IMR-90 (cell line): ENCODE results near the gene FOXP1. TPM values are rescaled to one million over a fixed set of nuclear protein-coding genes. Genes with fewer than 3 reads are reported as not detected.

Experiments used
- ATAC-seq: fragments of 200-7000 bp; cut with Tn5 transposase; 2 replicates; pipeline ENCODE4 v1.9.1; 2020; ENCODE audit warnings: low read depth, mild to moderate bottlenecking, moderate library complexity
- BruUV-seq: library from RNA; stranded (reverse); fragments of 400-500 nt; replicated peaks from 2 replicates; lab custom pipeline; 2021; lab: Mats Ljungman, UMichigan
- CTCF ChIA-PET: fragments of 300-600 bp; formaldehyde crosslinking; extraction: SDS; loops from one replicate; lab custom pipeline; 2021; ENCODE audit warnings: antibody characterized with exemption; lab: Yijun Ruan, JAX
- POLR2A ChIA-PET: fragments of 300-600 bp; sonication (Branson Sonifier 250); formaldehyde crosslinking; loops from one replicate; lab custom pipeline; 2022; ENCODE audit warnings: antibody characterized with exemption; ENCODE audit not compliant: unreplicated experiment; lab: Charles Lee
- DNase-seq: peaks from one replicate; pipeline ENCODE4 v3.0.0; 2013
- H2AFZ ChIP-seq: replicated peaks from 2 replicates; pipeline ENCODE3; 2013; ENCODE audit warnings: low read length, mild to moderate bottlenecking; ENCODE audit not compliant: poor library complexity
- H2AK5ac ChIP-seq: 2 replicates; pipeline ENCODE4 v1.6.1; 2013; ENCODE audit warnings: low read depth, low read length, inconsistent platforms
- H2AK9ac ChIP-seq: replicated peaks from 2 replicates; pipeline ENCODE3; 2013; ENCODE audit warnings: mild to moderate bottlenecking, low read depth, low read length, moderate library complexity; ENCODE audit not compliant: poor library complexity
- H2BK120ac ChIP-seq: 2 replicates; pipeline ENCODE4 v1.6.1; 2013; ENCODE audit warnings: low read depth, low read length, inconsistent platforms
- H2BK15ac ChIP-seq: 3 replicates; pipeline ENCODE4 v1.6.1; 2013; ENCODE audit warnings: low read depth, low read length, inconsistent platforms
- H2BK20ac ChIP-seq: 2 replicates; pipeline ENCODE4 v1.6.1; 2013; ENCODE audit warnings: low read depth, mild to moderate bottlenecking, inconsistent platforms, low read length, moderate library complexity
- H2BK5ac ChIP-seq: 2 replicates; pipeline ENCODE4 v1.6.1; 2013; ENCODE audit warnings: mild to moderate bottlenecking, low read depth, low read length, inconsistent platforms; ENCODE audit not compliant: poor library complexity, severe bottlenecking
- H3K14ac ChIP-seq: replicated peaks from 2 replicates; pipeline ENCODE4 v1.6.1; 2013; ENCODE audit warnings: low read depth, low read length, inconsistent platforms
- H3K18ac ChIP-seq: 2 replicates; pipeline ENCODE4 v1.6.1; 2013; ENCODE audit warnings: low read depth, low read length, control low read depth
- H3K23ac ChIP-seq: 2 replicates; pipeline ENCODE4 v1.6.1; 2013; ENCODE audit warnings: low read depth, low read length, inconsistent platforms
- H3K27ac ChIP-seq: 2 replicates; pipeline ENCODE4 v1.5.1; 2013; ENCODE audit warnings: mild to moderate bottlenecking, control low read depth, low read length; ENCODE audit not compliant: insufficient read depth
- H3K27me3 ChIP-seq: 2 replicates; pipeline ENCODE4 v1.6.1; 2013; ENCODE audit warnings: low read length; ENCODE audit not compliant: control insufficient read depth, insufficient read depth
- H3K36me3 ChIP-seq: 2 replicates; pipeline ENCODE4 v1.6.1; 2013; ENCODE audit warnings: low read length, mixed read lengths; ENCODE audit not compliant: control insufficient read depth, insufficient read depth
- H3K4ac ChIP-seq: 2 replicates; pipeline ENCODE4 v1.6.1; 2013; ENCODE audit warnings: low read depth, low read length, inconsistent platforms
- H3K4me1 ChIP-seq: 2 replicates; pipeline ENCODE4 v1.6.1; 2013; ENCODE audit warnings: low read length, mixed read lengths; ENCODE audit not compliant: control insufficient read depth, insufficient read depth
- H3K4me2 ChIP-seq: 2 replicates; pipeline ENCODE4 v1.6.1; 2013; ENCODE audit warnings: low read depth, mild to moderate bottlenecking, control low read depth, low read length, moderate library complexity
- H3K4me3 ChIP-seq: 2 replicates; pipeline ENCODE4 v1.5.1; 2013; ENCODE audit warnings: low read depth, mild to moderate bottlenecking, control low read depth, low read length, moderate library complexity; ENCODE audit not compliant: insufficient read depth
- H3K56ac ChIP-seq: 2 replicates; pipeline ENCODE4 v1.6.1; 2013; ENCODE audit warnings: low read length, inconsistent platforms; ENCODE audit not compliant: insufficient read depth; ENCODE audit errors: extremely low read depth
- H3K79me1 ChIP-seq, 2 experiments: 2 replicates each; pipeline ENCODE4 v1.6.1; 2013; ENCODE audit warnings: low read length in 2 of 2, inconsistent platforms in 1 of 2, low read depth in 1 of 2
- H3K9ac ChIP-seq: 2 replicates; pipeline ENCODE4 v1.6.1; 2013; ENCODE audit warnings: low read depth, low read length, control low read depth
- H3K9me1 ChIP-seq: 2 replicates; pipeline ENCODE4 v1.6.1; 2013; ENCODE audit warnings: low read length, inconsistent platforms; ENCODE audit not compliant: insufficient read depth
- H3K9me3 ChIP-seq: 2 replicates; pipeline ENCODE4 v1.6.1; 2013; ENCODE audit warnings: low read length; ENCODE audit not compliant: control insufficient read depth, insufficient read depth
- H4K20me1 ChIP-seq: 2 replicates; pipeline ENCODE4 v1.6.1; 2013; ENCODE audit warnings: low read length, inconsistent platforms; ENCODE audit not compliant: insufficient read depth
- H4K5ac ChIP-seq: 2 replicates; pipeline ENCODE4 v1.6.1; 2013; ENCODE audit warnings: mild to moderate bottlenecking, low read depth, low read length, control low read depth
- H4K8ac ChIP-seq, 2 experiments: 2 replicates each; pipeline ENCODE4 v1.6.1; 2013; ENCODE audit warnings: low read depth in 2 of 2, low read length in 2 of 2, control low read depth in 1 of 2, inconsistent platforms in 1 of 2
- H4K91ac ChIP-seq: 2 replicates; pipeline ENCODE4 v1.6.1; 2013; ENCODE audit warnings: low read depth, low read length, inconsistent platforms; ENCODE audit not compliant: insufficient read depth
- CEBPB ChIP-seq: IDR thresholded peaks from 2 replicates; pipeline ENCODE4 v1.6.1; 2012; ENCODE audit warnings: low read depth, low read length, improper control_type of control experiment
- FOS ChIP-seq: fragments of 150-350 bp; IDR thresholded peaks from 2 replicates; pipeline ENCODE4 v1.6.1; 2016; ENCODE audit warnings: low read depth, low read length
- RFX5 ChIP-seq: IDR thresholded peaks from 2 replicates; pipeline ENCODE4 v1.8.0; 2012; ENCODE audit warnings: low read depth, mild to moderate bottlenecking, low read length, moderate library complexity
- SMC3 ChIP-seq: fragments of 150-350 bp; IDR thresholded peaks from 2 replicates; pipeline ENCODE4 v1.6.1; 2016; ENCODE audit warnings: low read depth, mild to moderate bottlenecking, antibody characterized with exemption, low read length, moderate library complexity
- WGBS, 2 experiments: methylation state at CpG; one replicate each; pipeline versions ENCODE4 v1.1.5 to v1.1.7; 2013; ENCODE audit warnings: missing lambda C conversion rate in 2 of 2; ENCODE audit not compliant: insufficient read length in 1 of 2; ENCODE audit errors: extremely low coverage in 2 of 2; 5-methylcytosine and 5-hydroxymethylcytosine counted together
- dilution Hi-C: fragments of 300-500 bp; cut with HindIII; formaldehyde crosslinking; loops from one replicate; pipeline ENCODE4 v1.14.3; 2018; ENCODE audit warnings: low sequenced_read_pairs; ENCODE audit not compliant: unreplicated experiment
- in situ Hi-C: fragments of 300-500 bp; cut with MboI; formaldehyde crosslinking; loops from 3 replicates; pipeline ENCODE4 v1.14.3; 2019; ENCODE audit warnings: low sequenced_read_pairs, inconsistent platforms, mixed read lengths
- intact Hi-C: fragments of 100-400 bp; cut with micrococcal nuclease; formaldehyde crosslinking; loops from 2 replicates; pipeline ENCODE4 v1.10.0; 2022
- polyA plus RNA-seq, 3 experiments: library from polyadenylated mRNA; depleted of rRNA; stranded (reverse); fragments of >200 nt; gene quantifications; 2 replicates each; pipeline ENCODE4 v1.2.3, GENCODE V29; 2012; ENCODE audit warnings: low replicate concordance in 1 of 3
- total RNA-seq: library from RNA; depleted of rRNA; stranded (reverse); fragments of >200 nt; gene quantifications from 2 replicates; pipeline ENCODE4 v1.2.3, GENCODE V29; 2012
- TF ChIP-seq, protein P1 (sequence below): fragments of 150-350 bp; IDR thresholded peaks from 2 replicates; pipeline ENCODE4 v1.6.1; 2017; ENCODE audit warnings: mild to moderate bottlenecking, antibody characterized with exemption, low read length, low read depth

FOXP1 gene
- total and polyA plus RNA-seq, 2 of the 4 experiments (the other 2 are of a cell fraction): 37.0 to 132 TPM

GRCh38 chr3:71329817-71330216 is 253.7 kb downstream of the FOXP1 start:
- Histone ChIP-seq H3K79me1 (peaks cover 0 to under 1% of the 10 kb centered on the region in 2 experiments; a peak in 2 of 4 replicates), H3K9me1 (peaks cover 6% of the 10 kb centered on the region; the same call in 1 of the 2 replicates), H2AFZ (no peak overlapping the region), H4K20me1 (no peaks in the 10 kb centered on the region), H3K4me1 (no peaks in the 10 kb centered on the region), H2BK20ac (no peak overlapping the region), H2AK9ac (no peak overlapping the region), H3K4me2 (no peak overlapping the region), H3K23ac (no peak overlapping the region), H2BK5ac (no peak overlapping the region), H2BK15ac (no peak overlapping the region), H4K8ac (no peak overlapping the region), H3K18ac (no peak overlapping the region), H3K9me3 (no peaks in the 10 kb centered on the region), H3K27ac (no peak overlapping the region), H2BK120ac (no peak overlapping the region), H3K56ac (no peak overlapping the region), H4K5ac (no peak overlapping the region), H3K14ac (no peak overlapping the region), H2AK5ac (no peak overlapping the region), H3K36me3 (0 out of 2 replicates have a peak, but pooled peaks cover 1% of the 10 kb centered on the region), H3K27me3 (no peaks in the 10 kb centered on the region), H3K4ac (no peak overlapping the region), H3K9ac (no peak overlapping the region), H3K4me3 (no peak overlapping the region), H4K91ac (no peak overlapping the region)
- no TSS peak for BruUV-seq
- dilution Hi-C loops: no loop called here
- TF ChIP-seq FOS (no peak), SMC3 (no peak), CEBPB (no peak), RFX5 (no peak)
- TF ChIP-seq, protein P1, sequence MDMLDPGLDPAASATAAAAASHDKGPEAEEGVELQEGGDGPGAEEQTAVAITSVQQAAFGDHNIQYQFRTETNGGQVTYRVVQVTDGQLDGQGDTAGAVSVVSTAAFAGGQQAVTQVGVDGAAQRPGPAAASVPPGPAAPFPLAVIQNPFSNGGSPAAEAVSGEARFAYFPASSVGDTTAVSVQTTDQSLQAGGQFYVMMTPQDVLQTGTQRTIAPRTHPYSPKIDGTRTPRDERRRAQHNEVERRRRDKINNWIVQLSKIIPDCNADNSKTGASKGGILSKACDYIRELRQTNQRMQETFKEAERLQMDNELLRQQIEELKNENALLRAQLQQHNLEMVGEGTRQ: no peak
- ATAC-seq: no peak
- ChIA-PET CTCF (no interaction called here), POLR2A (no interaction called here)
- no peak for DNase-seq
- in situ Hi-C loops: no loop called here
- WGBS, 2 experiments: no CpG with 5 or more reads among the region's 1 CpG
- intact Hi-C loops: no loop called here
